Measurements from ENCODE around the gene MAP7D2.
A peak's percentile ranks its signal among the peaks of the same experiment; 100 is the strongest.

The MAP7D2 gene

GRCh38 chrX:20112022-20112774 lies 4.5 kb downstream of the MAP7D2 start:
- no peak for DNase-seq

- no peak for DNase-seq
Measured at GRCh38 chrX:20111271-20111670, 5.4 kb downstream of the MAP7D2 start.

DNA sequence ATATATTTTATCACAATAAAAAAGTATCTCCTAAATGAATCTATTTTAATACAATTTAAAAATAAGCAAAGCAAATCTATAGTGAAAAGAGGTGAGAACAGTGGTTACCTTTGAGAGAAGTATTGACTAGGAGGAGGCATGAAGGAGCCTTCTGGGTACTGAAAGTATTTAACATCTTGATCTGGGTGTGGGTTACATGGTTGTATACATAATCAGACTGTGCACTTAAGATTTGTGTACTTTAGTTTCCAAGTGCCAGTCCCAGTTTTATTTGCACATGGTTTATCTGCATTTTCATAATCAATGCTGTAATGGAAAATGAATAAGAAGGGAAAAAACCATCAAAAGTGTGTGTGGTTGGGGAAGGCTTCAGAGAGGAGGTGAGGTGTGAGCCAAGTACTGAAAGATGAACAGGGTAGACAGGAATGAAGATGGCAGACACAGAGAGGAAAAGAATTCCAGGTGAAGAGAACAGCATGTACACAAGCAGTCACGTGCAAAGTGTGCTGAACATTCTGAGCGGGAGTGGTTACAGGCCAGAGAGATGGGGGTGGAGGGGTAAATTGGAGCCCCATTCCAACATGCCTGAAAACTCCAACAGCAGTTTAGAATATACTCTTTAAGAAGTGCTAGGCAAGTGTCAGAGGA lies 14.6 kb downstream of the MAP7D2 start:
- DNase-seq: no peak

DNA sequence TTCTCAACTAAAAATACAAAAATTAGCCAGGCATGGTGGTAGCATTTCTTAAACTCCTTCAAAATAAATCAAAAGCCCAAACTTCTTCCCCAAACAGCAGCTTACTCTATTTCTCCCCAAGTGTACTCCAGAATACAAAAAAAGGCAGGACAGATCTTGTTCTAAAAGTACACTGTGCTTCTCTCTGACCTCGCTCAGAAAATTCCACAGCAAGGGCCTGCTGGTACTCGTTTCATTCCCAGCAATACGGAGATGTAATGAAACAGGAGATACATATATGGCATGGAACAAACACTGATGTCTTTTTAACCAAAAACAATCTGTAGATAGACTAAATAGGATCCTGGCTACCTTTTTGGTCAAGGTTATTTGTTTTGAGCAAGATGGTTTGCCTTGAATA lies 25.2 kb downstream of the MAP7D2 start:
- no peak for DNase-seq

DNA sequence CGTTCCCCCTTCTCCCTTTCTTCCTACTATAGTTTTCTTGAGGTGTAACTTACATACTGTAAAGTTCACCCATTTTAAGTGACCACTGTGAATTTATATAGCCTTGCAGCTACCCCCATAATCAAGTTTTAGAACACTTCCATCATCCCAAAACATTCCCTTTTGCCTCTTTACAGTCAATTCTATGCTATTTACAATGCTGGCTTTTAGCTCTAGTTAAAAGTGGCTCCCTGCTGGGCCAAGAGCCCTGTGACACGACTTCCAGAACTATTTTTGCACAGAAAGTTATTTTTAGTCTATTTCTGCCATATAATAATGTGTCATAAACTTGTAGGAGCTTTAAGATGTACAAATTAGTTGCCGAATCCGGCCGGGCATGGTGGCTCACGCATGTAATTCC lies 26.9 kb downstream of the MAP7D2 start:
- no peak for DNase-seq

GRCh38 chrX:20080277-20080676 lies 36.4 kb downstream of the MAP7D2 start:
- no peak for DNase-seq

- no peak for DNase-seq
Measured at GRCh38 chrX:20071511-20072079, 45.1 kb downstream of the MAP7D2 start.

GRCh38 chrX:20067709-20068561 lies 48.8 kb downstream of the MAP7D2 start:
- peak; percentile 25 for DNase-seq

DNA sequence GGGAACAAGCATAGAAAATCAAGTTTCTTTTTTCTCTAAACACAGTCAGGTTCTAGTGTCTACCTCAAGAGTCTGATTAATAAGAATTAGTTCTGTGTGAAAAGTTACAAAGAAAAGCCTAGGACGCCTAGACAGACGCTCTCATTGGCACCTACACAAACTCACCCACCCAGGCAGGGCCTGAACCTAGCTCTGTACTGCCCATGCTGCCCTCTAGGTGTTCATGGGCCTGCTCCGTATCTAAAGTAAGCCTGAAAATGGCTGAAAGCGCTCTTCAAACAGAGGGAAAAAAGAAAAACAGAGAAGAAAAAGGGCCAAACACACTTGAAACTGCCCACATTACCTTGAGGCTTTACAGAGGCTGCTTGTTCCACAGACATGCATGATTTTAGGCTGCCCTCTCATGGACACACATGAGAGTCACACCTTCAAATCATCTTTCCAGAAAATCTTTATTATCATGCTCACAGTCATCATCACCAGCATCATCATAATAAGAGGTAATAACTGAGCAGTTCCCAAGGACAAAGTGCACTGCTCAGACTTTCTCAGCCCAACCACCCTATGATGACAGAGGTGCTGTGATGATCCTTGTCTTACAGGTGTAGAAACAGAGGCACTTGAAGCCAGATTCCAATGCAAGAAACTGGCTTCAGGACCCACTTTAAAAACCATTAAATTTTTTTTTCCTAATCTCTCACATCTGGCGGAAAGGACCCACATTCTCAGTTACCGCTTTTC lies 49.6 kb downstream of the MAP7D2 start:
- DNase-seq: peak; percentile 42

DNA sequence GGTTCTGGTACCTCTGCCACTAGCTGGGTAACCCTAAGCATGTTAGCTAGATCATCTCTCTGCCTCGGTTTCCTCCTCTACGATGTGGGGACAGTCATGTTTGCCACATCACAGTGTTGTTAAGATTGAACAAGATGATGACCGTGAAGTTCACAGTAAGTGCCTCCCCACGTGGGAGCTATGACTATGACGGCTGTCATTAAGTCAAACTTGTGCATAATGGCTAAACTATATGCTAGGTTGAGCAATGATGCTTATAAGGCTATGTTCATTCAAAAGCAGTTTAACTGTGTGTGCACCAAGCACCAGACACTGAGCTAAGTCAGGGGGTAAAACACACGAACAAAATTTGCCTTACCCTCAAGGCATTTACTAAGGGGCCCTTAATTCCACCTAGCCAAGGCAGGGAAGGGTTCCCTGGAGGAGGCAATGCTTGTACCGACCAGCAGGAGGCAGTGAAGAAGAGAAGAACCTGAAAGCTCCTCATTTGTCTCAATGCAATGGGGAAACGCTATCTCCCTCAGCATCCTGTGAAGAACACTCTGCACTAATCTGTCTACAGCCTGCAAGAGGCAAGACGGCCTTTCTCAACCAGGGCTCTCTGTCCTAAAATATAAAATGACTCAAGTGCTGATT lies 52.9 kb downstream of the MAP7D2 start:
- no peak for DNase-seq

- DNase-seq: no peak
Measured at GRCh38 chrX:20063153-20063552, 53.6 kb downstream of the MAP7D2 start.

DNA sequence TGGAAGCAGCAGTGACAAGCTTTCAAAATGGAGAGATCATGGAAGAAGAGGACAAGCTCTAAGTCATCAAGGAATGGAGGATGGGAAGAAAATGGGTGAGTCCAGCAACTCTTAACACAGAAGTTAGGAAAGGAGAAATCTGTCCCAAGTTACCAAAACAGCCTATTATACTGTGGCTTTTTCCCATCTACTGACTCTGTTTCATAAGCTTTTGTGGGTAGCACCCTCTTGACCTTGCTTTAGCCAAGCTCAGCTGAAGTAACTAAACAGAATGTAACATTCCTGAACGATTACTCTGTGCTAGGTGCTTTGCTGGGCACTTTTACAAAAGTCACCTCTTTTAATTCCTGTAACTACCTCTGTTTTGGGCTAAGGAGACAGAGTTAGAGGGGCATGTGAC lies 54.9 kb downstream of the MAP7D2 start:
- peak; percentile 6 for DNase-seq

DNA sequence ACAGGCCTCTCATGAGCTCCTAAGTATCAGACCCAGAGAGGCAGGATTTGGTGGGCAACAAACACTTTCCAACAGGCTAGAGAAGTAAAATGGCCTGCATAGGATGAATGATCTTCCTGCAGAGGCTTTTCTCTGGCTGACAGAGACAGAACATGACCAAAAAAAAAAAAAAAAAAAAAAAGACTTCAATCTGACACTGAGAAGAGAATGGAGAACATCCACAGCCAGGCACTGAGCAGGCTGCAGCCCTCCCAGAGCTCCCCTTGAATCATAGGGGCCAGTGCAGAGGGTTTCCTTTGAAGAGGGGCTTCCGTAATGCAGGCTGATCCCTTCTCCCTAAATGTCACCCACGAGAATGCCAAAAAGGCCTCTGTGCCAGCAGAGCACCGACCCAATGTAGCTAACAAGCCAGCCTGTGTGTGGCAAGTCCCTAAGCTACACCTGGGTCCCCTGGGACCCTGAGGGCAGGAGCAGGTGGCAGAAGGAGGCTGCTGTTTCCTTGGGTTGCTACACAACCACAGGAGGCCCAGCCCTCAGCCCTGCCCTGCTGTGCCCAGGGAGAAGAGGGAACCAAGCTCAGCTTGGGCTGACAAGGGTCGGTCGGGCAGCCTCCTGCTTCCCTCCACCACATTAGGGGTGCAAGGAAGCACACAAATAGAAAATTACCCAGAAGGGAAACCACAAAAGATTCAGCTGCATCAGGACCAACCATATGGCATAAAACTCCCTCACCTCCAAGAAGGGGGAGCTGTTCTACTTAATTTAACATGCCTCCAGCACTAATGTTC lies 55.6 kb downstream of the MAP7D2 start:
- no peak for DNase-seq

DNA sequence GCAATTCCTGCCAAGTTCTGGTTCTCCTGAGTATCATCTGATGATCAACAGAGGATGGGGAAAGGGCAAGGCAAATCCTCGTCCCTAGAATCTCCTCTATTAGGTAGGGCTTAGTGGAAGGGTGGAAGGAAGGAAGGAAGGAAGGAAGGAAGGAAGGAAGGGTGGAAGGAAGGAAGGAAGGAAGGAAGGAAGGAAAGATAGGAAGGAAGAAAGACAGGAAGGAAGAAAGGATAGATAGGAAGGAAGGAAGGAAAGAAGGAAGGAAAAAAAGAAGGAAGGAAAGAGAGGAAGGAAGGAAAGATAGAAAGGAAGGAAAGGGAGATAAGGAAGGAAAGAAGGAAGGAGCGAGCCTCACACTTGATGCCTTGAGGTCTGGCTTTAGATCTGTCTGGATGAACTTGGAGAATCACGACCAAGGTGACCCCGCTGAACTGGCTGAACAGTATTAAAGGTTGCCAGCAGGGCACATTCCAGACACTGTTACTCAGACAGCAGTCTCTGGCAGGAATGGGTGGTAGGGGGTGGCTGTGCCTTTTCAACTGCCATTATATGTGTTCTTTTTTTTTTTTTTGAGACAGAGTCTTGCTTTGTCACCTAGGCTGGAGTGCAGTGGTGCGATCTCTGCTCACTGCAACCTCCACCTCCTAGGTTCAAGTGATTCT lies 57.1 kb downstream of the MAP7D2 start:
- no peak for DNase-seq

GRCh38 chrX:20057479-20057878 lies 59.2 kb downstream of the MAP7D2 start:
- no peak for DNase-seq

DNA sequence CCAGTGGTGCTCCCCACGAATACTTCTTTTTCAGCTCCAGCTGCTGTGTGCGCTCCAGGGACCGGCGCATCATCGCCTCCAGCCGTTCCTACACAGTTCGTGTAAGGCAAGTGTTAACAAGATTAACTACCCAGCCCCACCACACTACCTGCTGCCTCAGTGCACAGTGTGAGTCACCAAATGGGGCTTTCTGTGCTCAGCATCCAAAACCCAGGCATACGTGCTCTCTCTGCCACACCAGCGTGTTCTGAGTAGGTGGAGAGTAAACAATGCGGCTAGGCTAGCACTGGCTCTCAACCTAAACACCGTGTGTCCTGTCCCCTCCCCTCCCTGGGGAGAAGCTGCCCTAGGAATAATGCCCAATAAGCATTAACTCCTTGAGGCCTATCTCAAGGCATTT lies 60.0 kb downstream of the MAP7D2 start:
- peak; percentile 17 for DNase-seq

DNA sequence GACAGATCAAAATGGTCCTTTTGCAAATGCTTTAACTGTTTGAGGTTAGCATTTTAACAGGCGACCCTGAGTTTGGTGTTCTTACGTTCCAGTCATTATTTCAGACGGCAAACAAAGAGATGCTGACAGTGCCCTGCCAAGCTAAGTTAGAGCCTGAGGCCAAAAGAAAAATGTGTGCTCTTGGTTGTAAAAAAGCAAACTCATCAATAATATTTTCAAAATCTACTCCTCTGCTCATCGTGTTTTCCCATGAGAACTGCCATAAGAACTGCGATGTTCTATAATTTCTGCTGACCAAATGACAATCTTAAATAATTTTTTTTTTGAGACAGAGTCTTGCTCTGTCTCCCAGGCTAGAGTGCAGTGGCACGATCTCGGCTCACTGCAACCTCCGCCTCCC lies 63.2 kb downstream of the MAP7D2 start:
- no peak for DNase-seq

- no peak for DNase-seq
Measured at GRCh38 chrX:20046864-20047263, 69.8 kb downstream of the MAP7D2 start.

- no peak for DNase-seq
Measured at GRCh38 chrX:20046223-20046622, 70.5 kb downstream of the MAP7D2 start.

DNA sequence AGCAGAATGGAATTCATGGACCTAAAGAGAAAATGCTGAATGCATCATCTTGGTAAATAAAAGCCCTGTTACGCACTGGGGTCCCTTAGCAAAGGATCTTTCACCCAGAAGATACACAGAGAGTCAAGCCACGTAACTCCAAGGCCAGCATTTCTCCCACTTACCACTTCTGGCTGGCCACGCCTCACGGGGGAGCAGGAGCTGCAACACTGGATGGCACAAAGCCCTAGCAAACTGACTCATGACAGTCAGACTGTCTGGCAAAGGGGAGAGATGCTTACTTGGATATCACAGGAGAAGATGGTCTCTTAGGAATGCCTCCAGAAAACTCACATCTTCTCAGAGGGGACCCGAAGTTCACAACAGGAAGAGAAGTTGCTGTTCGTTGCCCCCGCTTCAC lies 74.5 kb downstream of the MAP7D2 start:
- no peak for DNase-seq

DNA sequence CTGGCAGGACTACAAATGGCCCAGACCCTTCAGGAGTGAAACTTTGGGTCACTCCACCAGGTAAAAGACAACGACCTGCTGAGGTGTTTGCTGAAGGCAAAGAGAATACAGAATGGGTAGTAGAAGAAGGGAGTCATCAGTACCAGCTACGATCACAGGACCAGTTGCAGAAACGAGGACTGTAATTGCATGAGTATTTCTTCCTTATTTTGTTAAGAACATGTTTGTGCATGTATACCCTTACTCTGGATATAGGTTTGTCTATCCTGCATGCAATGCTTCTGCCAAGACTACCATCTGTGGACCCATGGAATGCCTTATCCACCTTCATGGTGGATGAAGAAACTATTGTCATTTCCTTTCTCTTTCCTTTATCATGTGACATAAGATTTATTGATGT lies 77.7 kb downstream of the MAP7D2 start:
- DNase-seq: no peak
